ENCODE measurements around the gene GSG1L. TPM values are rescaled to one million over a fixed set of nuclear protein-coding genes. Genes with fewer than 3 reads are reported as not detected.
A peak's percentile ranks its signal among the peaks of the same experiment; 100 is the strongest.
"Not testable (repeated sequence)": the region's sequence is repeated elsewhere in the genome, so short reads cannot be mapped to it uniquely, and the experiment has no call there.

Gene GSG1L
- total RNA-seq, 1 experiment from 2014 or later: 2.3 TPM

- in situ Hi-C loops (cut with HindIII; ENCODE audit: low pct_unique_long_range_greater_than_20kb, low sequenced_read_pairs): no loop called here
- DNase-seq (ENCODE audit: low read depth): no peak
Measured at GRCh38 chr16:28001642-28002041, 61.9 kb downstream of the GSG1L start.

GRCh38 chr16:28001184-28001583, 62.3 kb downstream of the GSG1L start:
- in situ Hi-C loops (cut with HindIII; ENCODE audit: low pct_unique_long_range_greater_than_20kb, low sequenced_read_pairs): no loop called here
- no peak for DNase-seq (ENCODE audit: low read depth)

- DNase-seq (ENCODE audit: low read depth): no peak
- in situ Hi-C loops (cut with HindIII; ENCODE audit: low pct_unique_long_range_greater_than_20kb, low sequenced_read_pairs): no loop called here
Measured at GRCh38 chr16:28000314-28001169, 63.0 kb downstream of the GSG1L start.

- in situ Hi-C loops (cut with HindIII; ENCODE audit: low pct_unique_long_range_greater_than_20kb, low sequenced_read_pairs): no loop called here
- no peak for DNase-seq (ENCODE audit: low read depth)
Measured at GRCh38 chr16:27999687-28000086, 63.8 kb downstream of the GSG1L start.

GRCh38 chr16:27995378-27995777, 68.1 kb downstream of the GSG1L start:
- no peak for DNase-seq (ENCODE audit: low read depth)
- in situ Hi-C loops (cut with HindIII; ENCODE audit: low pct_unique_long_range_greater_than_20kb, low sequenced_read_pairs): no loop called here

GRCh38 chr16:27994686-27995085, 68.8 kb downstream of the GSG1L start:
- DNase-seq (ENCODE audit: low read depth): no peak
- in situ Hi-C loops (cut with HindIII; ENCODE audit: low pct_unique_long_range_greater_than_20kb, low sequenced_read_pairs): no loop called here

- in situ Hi-C loops (cut with HindIII; ENCODE audit: low pct_unique_long_range_greater_than_20kb, low sequenced_read_pairs): no loop called here
- no peak for DNase-seq (ENCODE audit: low read depth)
Measured at GRCh38 chr16:27993587-27993986, 69.9 kb downstream of the GSG1L start.

- no peak for DNase-seq (ENCODE audit: low read depth)
- in situ Hi-C loops (cut with HindIII; ENCODE audit: low pct_unique_long_range_greater_than_20kb, low sequenced_read_pairs): no loop called here
Measured at GRCh38 chr16:27991876-27992275, 71.6 kb downstream of the GSG1L start.

- no peak for DNase-seq (ENCODE audit: low read depth)
- in situ Hi-C loops (cut with HindIII; ENCODE audit: low pct_unique_long_range_greater_than_20kb, low sequenced_read_pairs): no loop called here
Measured at GRCh38 chr16:27985981-27986380, 77.5 kb downstream of the GSG1L start.

GRCh38 chr16:27984121-27984520, 79.4 kb downstream of the GSG1L start:
- in situ Hi-C loops (cut with HindIII; ENCODE audit: low pct_unique_long_range_greater_than_20kb, low sequenced_read_pairs): no loop called here
- DNase-seq (ENCODE audit: low read depth): no peak

- in situ Hi-C loops (cut with HindIII; ENCODE audit: low pct_unique_long_range_greater_than_20kb, low sequenced_read_pairs): no loop called here
Measured at GRCh38 chr16:27983244-27983643, 80.3 kb downstream of the GSG1L start.

GRCh38 chr16:27982184-27982583, 81.3 kb downstream of the GSG1L start:
- peak; percentile 7 for DNase-seq (ENCODE audit: low read depth)
- in situ Hi-C loops (cut with HindIII; ENCODE audit: low pct_unique_long_range_greater_than_20kb, low sequenced_read_pairs): no loop called here

More at GRCh38 chr16:27983244-27983643, 80.3 kb downstream of the GSG1L start:
- no peak for DNase-seq (ENCODE audit: low read depth)

- no peak for DNase-seq (ENCODE audit: low read depth)
- in situ Hi-C loops (cut with HindIII; ENCODE audit: low pct_unique_long_range_greater_than_20kb, low sequenced_read_pairs): no loop called here
Measured at GRCh38 chr16:27980919-27981700, 82.4 kb downstream of the GSG1L start.

GRCh38 chr16:27980076-27980775, 83.3 kb downstream of the GSG1L start:
- no peak for DNase-seq (ENCODE audit: low read depth)
- in situ Hi-C loops (cut with HindIII; ENCODE audit: low pct_unique_long_range_greater_than_20kb, low sequenced_read_pairs): no loop called here

- in situ Hi-C loops (cut with HindIII; ENCODE audit: low pct_unique_long_range_greater_than_20kb, low sequenced_read_pairs): not testable (repeated sequence)
Measured at GRCh38 chr16:27979668-27980067, 83.8 kb downstream of the GSG1L start.

GRCh38 chr16:27978876-27979275, 84.6 kb downstream of the GSG1L start:
- in situ Hi-C loops (cut with HindIII; ENCODE audit: low pct_unique_long_range_greater_than_20kb, low sequenced_read_pairs): no loop called here
- DNase-seq (ENCODE audit: low read depth): no peak

More at GRCh38 chr16:27979668-27980067, 83.8 kb downstream of the GSG1L start:
- DNase-seq (ENCODE audit: low read depth): not testable (repeated sequence)

GRCh38 chr16:27977966-27978365, 85.5 kb downstream of the GSG1L start:
- in situ Hi-C loops (cut with HindIII; ENCODE audit: low pct_unique_long_range_greater_than_20kb, low sequenced_read_pairs): no loop called here

GRCh38 chr16:27976990-27977389, 86.5 kb downstream of the GSG1L start:
- in situ Hi-C loops (cut with HindIII; ENCODE audit: low pct_unique_long_range_greater_than_20kb, low sequenced_read_pairs): no loop called here

More at GRCh38 chr16:27977966-27978365, 85.5 kb downstream of the GSG1L start:
- DNase-seq (ENCODE audit: low read depth): no peak

More at GRCh38 chr16:27976990-27977389, 86.5 kb downstream of the GSG1L start:
- no peak for DNase-seq (ENCODE audit: low read depth)

All from Caki2 (cell line).